HG03378 (cell line): ENCODE measurements around the gene LSP1.
"Not testable (repeated sequence)": the region's sequence is repeated elsewhere in the genome, so short reads cannot be mapped to it uniquely, and the experiment has no call there.

ENCODE experiments used
- ATAC-seq: cut with Tn5 transposase; IDR thresholded peaks from one replicate; pipeline ENCODE4 v1.9.1; 2021; ENCODE audit warnings: mild to moderate bottlenecking, moderate library complexity; ENCODE audit not compliant: unreplicated experiment

The LSP1 gene

GRCh38 chr11:1852877-1853276 is at the start of gene LSP1:
Gene LSP1, plus strand, starts transcription at chr11:1853084. Its CDS starts 61 bp downstream, at chr11:1853145.
- peak; percentile 38 for ATAC-seq

DNA sequence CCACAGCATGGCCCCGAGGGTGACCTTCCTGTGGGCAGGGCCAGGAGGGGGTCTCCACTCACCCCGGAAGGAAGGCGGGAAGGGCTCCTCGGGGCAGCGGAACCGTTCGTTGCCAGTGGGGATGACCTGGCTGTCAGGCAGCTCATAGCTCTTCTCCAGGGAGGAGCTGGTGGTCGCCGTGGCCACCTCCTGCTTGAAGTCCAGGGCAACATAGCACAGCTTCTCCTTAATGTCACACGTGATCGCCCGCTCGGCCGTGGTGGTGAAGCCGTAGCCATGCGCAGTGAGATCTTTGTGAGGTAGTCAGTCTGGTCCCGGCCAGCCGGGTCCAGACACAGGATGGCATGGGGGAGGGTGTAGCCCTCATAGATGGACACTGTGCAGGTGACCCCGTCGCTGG is 49.6 kb upstream of the LSP1 start:
- ATAC-seq, result no peak

- not testable (repeated sequence) for ATAC-seq
These were observed 48.9 kb upstream of the LSP1 start for GRCh38 chr11:1803835-1804519.

DNA sequence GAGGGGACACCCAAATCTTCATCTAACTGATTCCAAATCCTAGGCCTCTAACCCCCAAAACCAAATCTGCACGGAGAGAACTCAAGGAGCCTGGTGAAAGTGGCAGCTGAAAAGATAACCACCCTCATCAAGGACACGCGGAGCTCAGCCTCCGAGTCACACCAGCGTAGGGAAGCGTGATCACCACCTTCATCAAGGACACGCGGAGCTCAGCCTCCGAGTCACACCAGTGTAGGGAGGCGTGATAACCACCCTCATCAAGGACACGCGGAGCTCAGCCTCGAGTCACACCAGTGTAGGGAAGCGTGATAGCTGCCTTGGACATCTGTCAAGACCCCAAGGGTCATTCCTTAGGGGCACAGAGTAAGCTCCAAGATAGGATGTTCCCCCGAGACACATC is 47.4 kb upstream of the LSP1 start:
- no peak for ATAC-seq

- no peak for ATAC-seq
These were observed 45.5 kb upstream of the LSP1 start for GRCh38 chr11:1807264-1807995.

DNA sequence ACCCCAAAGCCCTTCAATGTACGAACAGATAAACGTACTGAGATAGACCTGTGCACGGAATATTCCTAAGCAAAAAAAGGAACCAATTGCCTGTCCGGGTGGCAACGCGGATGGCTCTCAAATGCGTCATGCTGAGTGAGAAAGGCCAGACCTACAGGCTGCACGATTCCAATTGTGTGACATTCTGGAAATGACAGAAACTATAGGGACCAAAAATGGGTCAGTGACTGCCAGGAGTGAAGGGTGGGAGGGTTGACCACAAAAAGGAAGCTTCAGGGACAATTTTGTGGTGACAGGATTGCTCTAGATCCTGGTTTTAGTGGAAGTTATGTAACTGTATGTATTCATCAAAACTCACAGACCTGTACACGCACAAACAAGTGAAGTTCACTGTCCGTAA is 42.1 kb upstream of the LSP1 start:
- ATAC-seq, result no peak

- no peak for ATAC-seq
These were observed 40.6 kb upstream of the LSP1 start for GRCh38 chr11:1812274-1812673.

GRCh38 chr11:1812801-1813200 is 40.1 kb upstream of the LSP1 start:
- ATAC-seq, result no peak

GRCh38 chr11:1813356-1813755 is 39.5 kb upstream of the LSP1 start:
- not testable (repeated sequence) for ATAC-seq

DNA sequence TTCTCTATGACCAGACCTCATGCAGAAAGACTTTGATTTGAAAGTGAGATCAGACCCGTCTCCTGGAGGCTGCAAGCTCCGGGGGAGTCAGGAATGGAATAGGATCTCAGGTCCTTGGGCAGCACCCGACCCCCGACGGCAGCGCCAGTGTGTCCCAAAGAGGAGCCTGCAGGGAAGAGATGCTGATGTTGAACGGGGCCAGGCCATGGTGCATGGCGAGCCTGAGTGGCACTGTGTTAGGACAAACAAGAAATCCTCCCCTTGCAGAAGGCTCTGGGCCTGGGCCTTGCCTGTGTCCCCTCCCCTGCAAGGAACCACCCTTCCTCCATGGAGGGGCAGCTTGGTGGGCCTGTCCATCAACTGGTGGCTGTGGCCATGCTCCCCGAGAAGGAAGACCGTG is 38.2 kb upstream of the LSP1 start:
- ATAC-seq, result no peak

DNA sequence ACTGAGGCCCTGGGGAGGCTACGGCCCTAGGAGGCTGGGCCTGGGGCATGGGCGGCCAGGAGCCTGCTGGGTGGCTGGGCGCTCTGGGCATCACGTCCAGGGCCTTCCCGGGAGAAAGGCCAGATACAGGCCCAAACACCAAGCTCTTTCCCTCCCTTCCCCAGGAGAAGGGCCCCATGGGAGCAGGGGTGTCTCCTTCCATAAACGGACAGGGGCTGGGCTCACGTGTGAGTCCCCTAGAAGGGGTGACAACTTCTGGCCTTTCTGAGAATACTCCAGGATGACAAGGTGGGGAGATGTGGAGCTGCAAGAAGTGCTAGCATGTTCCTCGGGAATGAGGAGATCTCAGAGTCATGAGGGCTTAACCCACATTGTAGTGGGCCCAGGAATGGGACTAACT is 37.6 kb upstream of the LSP1 start:
- no peak for ATAC-seq

DNA sequence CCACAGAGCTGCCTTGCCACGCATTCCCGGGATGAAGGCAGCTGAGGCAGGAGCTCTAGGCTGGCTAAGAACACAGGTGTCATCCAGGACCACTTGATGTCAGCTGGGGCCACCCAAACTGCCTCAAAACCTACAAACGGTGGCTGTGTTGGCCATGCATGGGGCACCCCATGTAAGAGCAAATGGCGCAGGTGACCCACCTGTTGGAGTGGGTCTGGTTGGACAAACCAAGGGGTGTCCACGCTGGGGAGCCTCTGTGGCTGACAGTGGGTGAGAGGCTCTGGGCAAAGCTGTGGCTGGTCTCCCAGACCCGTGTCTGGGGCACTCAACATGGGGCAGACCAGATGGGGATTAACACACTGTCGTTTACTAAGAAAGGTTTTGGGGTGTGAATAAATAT is 37.1 kb upstream of the LSP1 start:
- ATAC-seq, result no peak

GRCh38 chr11:1817000-1817399 is 35.9 kb upstream of the LSP1 start:
- ATAC-seq, result no peak

- ATAC-seq, result no peak
These were observed 35.4 kb upstream of the LSP1 start for GRCh38 chr11:1817511-1817910.

DNA sequence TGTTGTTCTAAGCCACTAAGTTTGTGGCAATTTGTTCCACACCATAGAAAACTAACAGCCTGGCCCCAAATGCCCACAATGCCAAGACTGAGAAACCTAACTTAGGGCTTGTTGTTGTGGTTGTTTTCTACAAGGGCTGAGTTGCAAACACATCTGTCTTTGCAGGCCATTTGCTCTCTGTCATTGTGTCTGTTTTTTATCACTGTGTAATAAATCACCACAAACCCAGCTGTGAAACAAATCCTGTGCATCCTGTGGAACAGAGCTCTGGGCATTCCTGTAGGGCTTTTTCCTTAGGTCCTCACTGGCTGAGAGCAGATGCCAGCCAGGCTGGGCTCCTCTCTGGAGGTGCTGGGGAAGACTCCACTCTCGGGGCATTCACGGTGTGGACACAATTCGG is 33.8 kb upstream of the LSP1 start:
- ATAC-seq, result no peak

DNA sequence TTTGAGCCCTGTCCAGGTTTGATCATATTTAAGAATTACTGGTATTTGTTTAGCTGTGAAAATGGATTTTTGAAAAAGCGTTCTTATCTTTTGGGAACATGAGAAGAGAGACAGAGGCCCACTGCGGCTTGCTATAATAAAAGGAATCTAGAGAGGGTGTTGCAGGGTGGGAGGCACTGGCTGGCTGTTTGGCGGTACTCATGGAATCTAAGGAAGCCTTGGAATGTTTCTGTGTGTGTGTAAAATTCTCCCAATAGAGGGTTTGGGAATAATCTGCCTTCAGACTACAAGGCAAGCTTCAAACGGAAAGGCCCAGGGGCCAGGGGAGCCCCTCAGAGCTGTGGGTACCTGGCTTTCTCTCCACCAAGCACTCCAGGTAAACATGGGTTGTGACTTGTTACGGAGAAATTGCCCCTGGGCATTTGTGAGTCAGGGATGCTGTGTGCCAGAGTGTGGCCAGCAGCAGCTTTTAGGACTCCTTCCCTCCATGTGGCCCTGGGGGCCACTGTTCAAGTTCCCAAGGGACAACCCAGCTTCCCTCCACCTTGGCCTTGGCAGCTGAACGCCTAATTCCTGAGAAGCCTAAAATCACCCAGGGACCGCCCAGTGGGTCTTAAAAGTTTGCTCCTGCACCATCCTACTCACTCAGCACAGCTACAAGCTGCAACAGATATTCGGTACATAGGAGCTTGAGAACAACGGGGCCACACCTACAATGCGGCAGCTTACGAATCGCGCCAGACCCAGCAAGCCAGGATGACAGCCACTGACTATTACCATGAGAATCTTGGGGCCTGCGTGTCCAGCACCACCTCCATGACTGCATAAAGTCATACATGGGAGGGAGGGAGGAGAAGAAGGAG is 32.2 kb upstream of the LSP1 start:
- no peak for ATAC-seq

- ATAC-seq, result no peak
These were observed 31.3 kb upstream of the LSP1 start for GRCh38 chr11:1821562-1821961.

GRCh38 chr11:1822648-1823375 is 30.1 kb upstream of the LSP1 start:
- no peak for ATAC-seq

- no peak for ATAC-seq
These were observed 29.3 kb upstream of the LSP1 start for GRCh38 chr11:1823376-1824220.
